ENCODE results near the gene FOXL2NB. TPM values are rescaled to one million over a fixed set of nuclear protein-coding genes. Genes with fewer than 3 reads are reported as not detected.

Gene FOXL2NB
- total RNA-seq, 1 donor from 2014 or later: under 0.01 TPM

DNA sequence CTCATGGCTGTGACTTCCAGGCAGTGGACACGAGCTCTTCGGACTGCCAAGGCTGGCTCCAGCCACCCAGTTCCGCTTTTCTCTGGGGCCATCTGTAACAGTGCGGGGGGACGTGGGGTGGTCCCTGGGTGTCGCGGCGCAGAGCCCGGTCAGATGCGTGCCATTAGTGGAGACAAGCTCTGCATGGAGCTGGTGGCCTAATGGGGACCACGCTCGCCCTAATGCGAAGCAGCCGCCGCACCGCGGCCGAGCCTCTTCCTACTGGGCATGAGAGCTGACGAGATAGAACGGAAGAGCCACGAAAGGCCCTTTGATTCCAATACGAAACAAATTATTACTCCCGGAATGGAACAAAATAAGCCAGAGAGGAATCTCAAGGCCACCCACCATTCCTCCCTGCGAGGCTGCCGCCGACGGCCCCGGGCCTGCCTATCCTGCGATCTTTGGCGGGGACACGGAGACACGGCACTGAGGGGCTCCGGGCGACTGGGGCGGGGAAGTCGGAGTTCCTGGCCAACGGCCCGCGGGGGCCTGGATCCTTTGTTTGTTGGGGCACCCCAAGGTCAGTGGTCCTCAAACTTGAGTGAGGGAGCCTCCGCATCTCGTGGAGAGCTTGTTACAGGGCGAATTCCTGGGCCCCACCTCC lies 18.2 kb upstream of the FOXL2NB start:
- no peak for DNase-seq (ENCODE audit: low read depth in 2 of 2)

DNA sequence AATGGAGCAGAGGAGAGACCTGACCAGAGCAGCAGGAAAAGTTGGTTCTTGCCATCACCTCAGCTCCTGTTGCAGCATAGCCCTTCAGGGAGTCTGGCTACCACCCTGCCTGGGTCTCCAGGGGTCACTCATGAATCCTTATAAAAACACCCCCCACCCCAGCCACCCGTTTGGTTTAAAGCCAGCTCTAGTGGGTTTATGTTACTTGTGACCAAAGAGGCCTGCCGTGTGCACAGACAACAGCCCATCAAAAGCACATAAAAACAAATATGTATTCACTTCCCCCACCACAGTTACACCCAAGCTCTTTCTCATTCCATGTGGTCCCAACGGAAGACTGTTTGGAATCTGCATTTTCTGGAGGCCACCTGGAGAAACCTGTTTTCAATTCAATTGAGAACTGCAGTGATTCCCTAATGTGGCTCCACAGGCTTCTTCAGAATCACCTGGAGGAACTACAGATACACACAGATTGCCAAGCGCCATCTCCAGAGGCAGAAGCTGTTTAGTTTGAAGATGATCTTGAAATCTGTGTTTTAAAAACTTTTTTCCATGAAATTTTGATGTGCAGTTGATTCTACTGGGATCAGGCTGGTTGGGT lies 13.8 kb upstream of the FOXL2NB start:
- DNase-seq (ENCODE audit: low read depth in 2 of 2): no peak

DNA sequence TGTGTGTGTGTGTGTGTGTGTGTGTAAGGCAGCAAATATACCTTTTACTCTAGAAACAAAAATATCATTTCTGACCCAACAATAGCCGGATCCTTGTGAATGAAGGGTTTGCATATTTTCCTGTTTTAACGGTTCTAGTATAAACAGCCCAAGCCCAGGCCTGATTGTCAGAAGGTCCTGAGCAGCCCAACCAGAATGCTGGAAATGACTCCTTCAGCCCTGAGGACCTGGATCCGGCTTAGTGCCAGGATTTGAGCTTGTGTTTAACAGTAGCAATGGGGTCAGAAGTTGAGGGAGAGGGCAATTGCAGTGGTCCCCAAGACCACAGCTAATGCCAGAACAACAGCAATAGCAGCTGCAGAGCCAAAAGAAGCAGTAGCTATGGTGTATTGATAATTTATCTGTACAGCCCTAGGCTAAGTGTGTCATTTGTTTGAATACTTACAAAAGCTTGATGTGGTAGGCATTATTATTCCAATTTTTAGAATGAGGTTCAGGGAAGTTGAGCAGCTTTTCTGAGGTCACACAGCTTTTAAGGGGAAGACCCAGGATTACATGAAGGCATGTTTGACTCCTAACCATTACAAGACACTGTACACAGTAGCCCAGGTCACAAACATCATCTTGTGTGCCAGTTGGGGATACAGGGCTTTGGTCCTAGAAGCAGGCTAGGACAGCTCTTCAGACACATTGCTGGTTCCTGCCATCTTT lies 12.9 kb upstream of the FOXL2NB start:
- DNase-seq (ENCODE audit: low read depth in 2 of 2): peak in 1 of 2 donors; percentile 67

DNA sequence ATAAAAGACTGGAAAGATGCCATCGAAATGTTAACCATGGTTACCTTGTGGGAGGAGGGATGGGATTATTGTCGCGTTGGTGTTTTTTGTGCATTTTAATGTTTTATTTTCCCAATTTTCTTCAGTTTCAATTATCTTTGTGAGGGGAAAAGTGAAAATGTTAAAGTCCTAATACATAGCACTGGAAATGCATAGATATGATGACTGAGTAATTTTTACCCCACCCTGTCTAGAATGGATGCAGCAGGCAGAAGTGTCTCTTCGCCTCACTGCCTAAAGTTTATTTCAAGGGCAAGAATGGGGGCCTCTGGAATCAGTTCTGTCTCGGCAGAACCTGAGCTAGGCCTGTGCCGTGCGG lies 11.5 kb upstream of the FOXL2NB start:
- DNase-seq (ENCODE audit: low read depth in 2 of 2): no peak

DNA sequence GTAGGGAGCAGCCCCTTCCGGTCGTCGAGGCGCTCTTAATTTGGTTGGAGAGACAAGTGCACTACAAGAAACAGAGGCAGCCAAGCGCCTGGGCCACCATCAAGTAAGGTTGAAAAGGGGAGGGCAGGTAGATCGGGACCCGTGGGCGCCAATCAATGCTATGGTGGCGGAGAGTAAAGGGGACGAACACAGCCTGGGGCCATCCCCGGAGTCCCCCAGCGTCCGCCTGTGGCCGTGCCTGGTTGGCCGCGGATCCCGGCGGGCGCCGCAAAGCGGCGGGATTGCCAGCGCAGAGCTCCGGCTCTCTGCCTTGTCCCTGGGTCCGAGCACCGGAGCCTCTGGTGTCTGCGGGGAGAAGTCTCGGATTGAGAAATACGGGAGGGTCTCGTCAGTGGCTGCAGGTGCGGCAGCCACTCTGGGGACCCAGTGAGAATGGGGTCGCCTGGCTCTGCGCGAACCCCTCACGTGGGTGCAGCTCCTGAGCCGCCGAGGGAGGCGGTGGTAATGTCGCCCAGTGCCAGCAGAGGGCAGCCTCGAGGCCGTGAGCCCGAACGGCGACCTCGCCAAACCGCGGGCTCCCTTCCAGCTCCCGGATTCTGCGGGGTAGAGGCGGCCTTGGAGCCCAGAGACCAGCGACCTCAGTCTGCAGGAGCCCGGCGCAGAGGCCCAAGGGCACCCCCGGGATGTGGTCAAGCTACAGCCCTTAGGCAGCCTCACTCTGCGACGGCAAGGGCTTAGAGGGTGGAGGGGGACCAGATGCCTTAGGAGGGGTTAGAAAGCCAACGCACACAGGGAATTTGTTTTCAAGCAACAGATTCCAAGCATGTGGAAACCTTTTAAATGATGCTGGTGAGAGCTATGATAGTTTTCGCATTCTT lies 10.9 kb upstream of the FOXL2NB start:
- peak in 1 of 2 donors; percentile 48 for DNase-seq (ENCODE audit: low read depth in 2 of 2)

GRCh38 chr3:138936741-138937689 lies 10.0 kb upstream of the FOXL2NB start:
- no peak for DNase-seq (ENCODE audit: low read depth in 2 of 2)

- no peak for DNase-seq (ENCODE audit: low read depth in 2 of 2)
Observed at GRCh38 chr3:138937690-138938055, 9.3 kb upstream of the FOXL2NB start.

- DNase-seq (ENCODE audit: low read depth in 2 of 2): no peak
Observed at GRCh38 chr3:138938056-138938876, 8.8 kb upstream of the FOXL2NB start.

DNA sequence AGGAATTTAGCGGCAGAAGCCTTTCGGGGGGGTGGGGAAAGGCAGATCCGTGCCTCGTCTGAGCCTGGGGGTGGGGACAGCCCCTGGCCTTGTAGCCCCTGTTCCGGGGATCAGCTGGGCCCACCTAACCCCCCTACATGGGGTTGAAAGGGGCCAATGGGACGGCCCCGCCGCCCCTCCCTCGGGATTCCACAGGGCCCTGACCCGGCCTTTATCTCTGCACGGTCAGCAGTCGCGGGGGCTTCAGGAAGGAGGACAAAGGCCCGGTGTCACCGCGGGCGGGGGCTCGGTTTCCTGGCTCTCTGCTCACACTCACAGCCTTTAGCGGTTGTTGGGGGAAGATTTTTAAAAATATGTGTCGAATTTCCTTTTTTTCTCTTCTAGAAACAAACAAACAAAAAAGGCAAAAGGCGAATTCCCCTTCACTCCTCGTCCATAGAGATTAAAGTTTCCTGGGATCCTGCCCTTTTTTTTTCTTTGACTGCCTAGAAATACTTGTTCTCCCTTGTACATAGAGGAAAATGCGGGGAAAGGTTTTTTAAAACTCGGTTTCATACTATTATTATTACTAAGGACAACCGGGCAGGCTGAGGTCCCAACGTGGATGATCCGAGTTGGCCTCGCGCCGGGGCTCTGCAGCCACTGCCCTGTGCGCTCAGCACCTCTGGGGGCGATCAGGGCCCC lies 8.0 kb upstream of the FOXL2NB start:
- DNase-seq (ENCODE audit: low read depth in 2 of 2): no peak

- no peak for DNase-seq (ENCODE audit: low read depth in 2 of 2)
Observed at GRCh38 chr3:138939561-138940241, 7.3 kb upstream of the FOXL2NB start.

DNA sequence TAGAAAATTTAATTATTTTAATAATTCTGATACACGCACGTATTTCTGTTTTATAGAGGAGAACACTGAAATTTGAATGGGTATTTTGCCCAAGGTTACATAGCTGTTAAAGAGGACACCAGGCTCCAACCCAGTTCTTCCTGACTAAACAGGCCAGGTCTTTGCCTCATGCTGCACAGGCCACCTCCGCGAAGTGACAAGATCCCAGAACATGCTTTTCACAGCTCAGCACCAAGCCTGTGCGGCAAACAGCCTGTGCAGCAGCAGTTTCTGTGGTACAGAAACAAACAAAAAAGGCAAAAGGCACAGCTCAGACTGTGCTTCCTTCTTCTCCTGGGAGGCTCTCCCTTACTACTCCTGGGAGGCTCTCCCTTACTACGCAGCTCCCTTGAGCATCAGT lies 6.6 kb upstream of the FOXL2NB start:
- no peak for DNase-seq (ENCODE audit: low read depth in 2 of 2)

GRCh38 chr3:138941259-138941885 lies 5.6 kb upstream of the FOXL2NB start:
- DNase-seq (ENCODE audit: low read depth in 2 of 2): peak; percentile 16 to 59

GRCh38 chr3:138942271-138942670 lies 4.7 kb upstream of the FOXL2NB start:
- DNase-seq (ENCODE audit: low read depth in 2 of 2): no peak

DNA sequence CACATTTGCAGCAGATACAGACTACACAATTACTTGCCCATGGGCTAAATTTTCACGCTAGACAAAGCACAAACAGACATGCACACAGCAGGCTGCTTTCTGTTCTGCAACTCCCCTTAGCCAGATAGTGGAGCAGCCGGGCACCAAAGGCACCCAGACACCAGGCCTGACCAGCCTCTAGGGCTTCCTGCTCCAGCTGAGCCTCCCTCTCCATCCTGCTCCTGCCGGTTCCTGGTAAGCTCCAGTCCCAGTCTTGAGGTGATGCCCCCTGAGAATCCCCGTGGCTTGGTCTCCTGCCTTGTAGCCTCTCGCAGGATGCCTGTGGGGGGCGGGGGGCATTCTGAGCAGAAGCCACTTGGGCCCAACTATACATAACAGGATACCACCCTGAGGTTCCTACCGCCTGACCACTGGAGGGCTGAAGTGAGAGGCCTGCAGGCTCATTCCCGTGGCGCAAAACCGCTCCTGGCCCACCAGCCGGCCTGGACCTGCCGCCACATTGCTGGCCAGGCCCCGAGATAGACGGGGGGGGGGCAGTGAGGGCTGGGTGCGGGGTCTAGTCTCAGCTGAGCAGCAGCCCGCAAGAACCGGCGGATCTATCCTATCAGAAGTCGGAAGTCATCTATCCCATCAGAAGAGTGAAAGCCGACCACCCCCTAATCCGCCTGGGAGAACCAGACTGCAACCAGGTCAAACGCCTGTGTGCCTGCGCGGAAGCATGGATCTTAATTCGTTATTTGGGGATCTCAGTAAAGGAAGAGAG lies 4.0 kb upstream of the FOXL2NB start:
- DNase-seq (ENCODE audit: low read depth in 2 of 2): no peak

- DNase-seq (ENCODE audit: low read depth in 2 of 2): no peak
Observed at GRCh38 chr3:138943724-138944653, 3.0 kb upstream of the FOXL2NB start.

- DNase-seq (ENCODE audit: low read depth in 2 of 2): no peak
Observed at GRCh38 chr3:138944654-138944928, 2.4 kb upstream of the FOXL2NB start.
